ENCODE data around the gene SKIDA1.

SKIDA1 gene

DNA sequence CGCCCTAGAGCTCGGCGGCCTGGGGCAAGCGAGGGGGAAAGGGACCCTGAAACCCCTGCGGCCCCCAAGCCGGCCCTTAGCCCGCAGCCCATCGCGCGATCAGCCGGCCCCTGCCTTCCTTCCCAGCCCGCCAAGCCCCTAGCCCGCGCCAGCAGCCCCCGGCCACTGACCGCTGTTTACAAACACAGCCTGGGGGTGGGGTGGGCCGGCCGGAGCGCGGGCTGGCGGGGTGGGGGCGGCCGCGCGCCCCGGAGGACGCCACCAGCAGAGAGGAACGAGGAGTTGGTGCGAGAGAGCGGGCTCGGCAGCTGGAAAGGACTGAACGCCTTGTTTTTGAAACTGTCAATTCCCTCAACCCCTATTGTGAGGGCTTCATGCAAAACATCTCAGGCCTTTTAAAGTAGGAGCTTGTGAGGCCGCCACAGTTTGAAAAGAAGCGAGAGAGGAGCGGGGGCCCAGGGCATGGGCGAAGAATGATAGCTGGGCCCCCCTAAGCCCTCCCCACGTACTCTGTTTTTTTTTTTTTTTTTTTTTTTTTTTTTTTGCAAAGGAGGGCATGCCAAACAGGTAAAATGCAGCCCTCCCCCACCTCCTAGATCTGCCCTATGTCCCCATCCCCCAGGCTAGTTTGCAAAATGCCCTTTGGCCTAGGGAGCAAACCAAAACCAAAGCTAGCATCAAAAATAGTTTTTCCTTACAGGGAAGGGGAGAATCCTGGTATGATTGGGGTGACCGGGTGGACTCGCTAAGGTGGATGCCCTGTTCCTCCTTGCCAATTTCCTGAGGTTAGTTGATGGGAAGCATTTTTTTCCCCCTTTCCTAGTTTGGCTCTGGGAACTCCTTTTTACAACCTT lies 15.0 kb downstream of the SKIDA1 start:
- no peaks in the 10 kb centered on the region for H3K36me3 ChIP-seq (ENCODE audit: insufficient read depth, low read length)
- TF ChIP-seq FOXP2 (optimal IDR thresholded peaks at IDR 0.05; ENCODE audit: control extremely low read depth, extremely low read length, insufficient read depth) = no peak
- no peak for TF ChIP-seq EZH2 (IDR thresholded peaks at IDR 0.05)
- TF ChIP-seq POLR2AphosphoS5 (IDR thresholded peaks at IDR 0.05; ENCODE audit: borderline replicate concordance, low read depth, low read length) = no peak
- DNase-seq (ENCODE audit: low read depth, low spot score) = no peak
- H3K27ac ChIP-seq = no peak overlapping the region
- H3K9ac ChIP-seq (ENCODE audit: insufficient read length) = no peak overlapping the region
- H3K9me3 ChIP-seq (ENCODE audit: low read depth, low read length) = no peaks in the 10 kb centered on the region
- H3K4me3 ChIP-seq = no peak overlapping the region

DNA sequence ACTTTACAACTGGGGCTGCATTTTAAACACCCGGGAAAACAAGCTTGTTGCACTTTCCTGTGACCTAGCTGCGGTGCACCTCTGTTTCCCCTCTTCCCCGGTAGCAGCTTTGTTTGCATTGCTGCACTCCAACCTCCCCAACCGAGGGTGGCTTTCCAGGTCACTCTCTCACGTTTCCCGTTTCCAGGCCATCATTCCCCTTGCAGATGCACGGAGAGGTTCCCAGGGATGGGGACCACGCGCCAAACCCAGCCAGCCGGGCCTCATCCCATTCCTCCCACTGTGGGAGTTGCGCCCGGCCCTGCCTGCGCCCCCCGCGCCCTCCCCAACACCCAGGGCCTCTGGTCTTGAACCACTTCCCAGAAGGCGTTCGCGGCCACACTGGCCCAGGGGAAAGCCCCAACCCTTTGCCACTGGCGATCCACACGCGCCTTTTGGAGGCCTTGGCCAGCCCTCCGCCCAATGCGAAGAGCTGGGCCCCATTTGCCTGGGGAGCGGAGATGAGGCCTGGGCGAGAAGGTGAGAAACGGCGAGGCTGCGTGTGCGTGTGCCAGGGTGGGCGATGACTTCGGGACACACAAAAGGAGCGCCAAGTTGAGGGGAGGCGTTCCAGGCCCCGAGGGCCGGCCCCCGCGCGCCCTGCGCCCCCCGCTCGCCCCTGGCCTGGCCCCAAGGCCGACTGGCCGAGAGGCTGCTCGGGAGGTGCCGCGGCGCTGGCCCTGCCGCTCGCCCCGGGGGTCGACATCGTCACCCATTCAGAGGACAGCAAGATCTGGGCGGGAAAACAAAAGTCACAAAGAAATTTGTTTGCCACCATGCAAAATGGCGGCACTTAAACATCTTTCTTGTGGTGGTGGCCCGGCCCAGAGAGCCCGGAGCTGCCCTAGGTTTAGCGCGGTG lies 15.9 kb downstream of the SKIDA1 start:
- no peaks in the 10 kb centered on the region for H3K9me3 ChIP-seq (ENCODE audit: low read depth, low read length)
- DNase-seq (ENCODE audit: low read depth, low spot score) = no peak
- no peaks in the 10 kb centered on the region for H3K36me3 ChIP-seq (ENCODE audit: insufficient read depth, low read length)
- no peak overlapping the region for H3K4me3 ChIP-seq
- TF ChIP-seq FOXP2 (optimal IDR thresholded peaks at IDR 0.05; ENCODE audit: control extremely low read depth, extremely low read length, insufficient read depth) (no peak), POLR2AphosphoS5 (IDR thresholded peaks at IDR 0.05; ENCODE audit: borderline replicate concordance, low read depth, low read length) (no peak), EZH2 (IDR thresholded peaks at IDR 0.05) (no peak)
- no peak overlapping the region for H3K27ac ChIP-seq
- no peak overlapping the region for H3K9ac ChIP-seq (ENCODE audit: insufficient read length)

GRCh38 chr10:21508706-21509331 lies 16.7 kb downstream of the SKIDA1 start:
- Histone ChIP-seq H3K27ac (no peak overlapping the region), H3K4me3 (no peak overlapping the region), H3K9ac (ENCODE audit: insufficient read length) (no peak overlapping the region)

GRCh38 chr10:21507150-21507549 lies 18.3 kb downstream of the SKIDA1 start:
- no peak for TF ChIP-seq EZH2 (IDR thresholded peaks at IDR 0.05)
- no peak for TF ChIP-seq FOXP2 (optimal IDR thresholded peaks at IDR 0.05; ENCODE audit: control extremely low read depth, extremely low read length, insufficient read depth)
- no peak for TF ChIP-seq POLR2AphosphoS5 (IDR thresholded peaks at IDR 0.05; ENCODE audit: borderline replicate concordance, low read depth, low read length)
- no peak overlapping the region for H3K4me3 ChIP-seq
- no peak for DNase-seq (ENCODE audit: low read depth, low spot score)
- H3K9me3 ChIP-seq (ENCODE audit: low read depth, low read length) = no peaks in the 10 kb centered on the region
- H3K36me3 ChIP-seq (ENCODE audit: insufficient read depth, low read length) = no peaks in the 10 kb centered on the region
- no peak overlapping the region for H3K9ac ChIP-seq (ENCODE audit: insufficient read length)
- no peak overlapping the region for H3K27ac ChIP-seq

More at GRCh38 chr10:21508706-21509331, 16.7 kb downstream of the SKIDA1 start:
- no peaks in the 10 kb centered on the region for H3K36me3 ChIP-seq (ENCODE audit: insufficient read depth, low read length)
- no peaks in the 10 kb centered on the region for H3K9me3 ChIP-seq (ENCODE audit: low read depth, low read length)
- no peak for DNase-seq (ENCODE audit: low read depth, low spot score)
- no peak for TF ChIP-seq POLR2AphosphoS5 (IDR thresholded peaks at IDR 0.05; ENCODE audit: borderline replicate concordance, low read depth, low read length)
- no peak for TF ChIP-seq FOXP2 (optimal IDR thresholded peaks at IDR 0.05; ENCODE audit: control extremely low read depth, extremely low read length, insufficient read depth)
- no peak for TF ChIP-seq EZH2 (IDR thresholded peaks at IDR 0.05)

GRCh38 chr10:21506351-21506750 lies 19.1 kb downstream of the SKIDA1 start:
- no peak for TF ChIP-seq FOXP2 (optimal IDR thresholded peaks at IDR 0.05; ENCODE audit: control extremely low read depth, extremely low read length, insufficient read depth)
- TF ChIP-seq POLR2AphosphoS5 (IDR thresholded peaks at IDR 0.05; ENCODE audit: borderline replicate concordance, low read depth, low read length) = no peak
- TF ChIP-seq EZH2 (IDR thresholded peaks at IDR 0.05) = no peak

GRCh38 chr10:21505711-21506278 lies 19.7 kb downstream of the SKIDA1 start:
- TF ChIP-seq POLR2AphosphoS5 (IDR thresholded peaks at IDR 0.05; ENCODE audit: borderline replicate concordance, low read depth, low read length) (no peak), EZH2 (IDR thresholded peaks at IDR 0.05) (no peak), FOXP2 (optimal IDR thresholded peaks at IDR 0.05; ENCODE audit: control extremely low read depth, extremely low read length, insufficient read depth) (no peak)
- no peak overlapping the region for H3K9ac ChIP-seq (ENCODE audit: insufficient read length)
- H3K9me3 ChIP-seq (ENCODE audit: low read depth, low read length) = no peaks in the 10 kb centered on the region
- DNase-seq (ENCODE audit: low read depth, low spot score) = no peak
- no peaks in the 10 kb centered on the region for H3K36me3 ChIP-seq (ENCODE audit: insufficient read depth, low read length)
- H3K4me3 ChIP-seq = no peak overlapping the region
- no peak overlapping the region for H3K27ac ChIP-seq

More at GRCh38 chr10:21506351-21506750, 19.1 kb downstream of the SKIDA1 start:
- no peak overlapping the region for H3K27ac ChIP-seq
- DNase-seq (ENCODE audit: low read depth, low spot score) = no peak
- no peaks in the 10 kb centered on the region for H3K9me3 ChIP-seq (ENCODE audit: low read depth, low read length)
- H3K4me3 ChIP-seq = no peak overlapping the region
- H3K9ac ChIP-seq (ENCODE audit: insufficient read length) = no peak overlapping the region
- no peaks in the 10 kb centered on the region for H3K36me3 ChIP-seq (ENCODE audit: insufficient read depth, low read length)

DNA sequence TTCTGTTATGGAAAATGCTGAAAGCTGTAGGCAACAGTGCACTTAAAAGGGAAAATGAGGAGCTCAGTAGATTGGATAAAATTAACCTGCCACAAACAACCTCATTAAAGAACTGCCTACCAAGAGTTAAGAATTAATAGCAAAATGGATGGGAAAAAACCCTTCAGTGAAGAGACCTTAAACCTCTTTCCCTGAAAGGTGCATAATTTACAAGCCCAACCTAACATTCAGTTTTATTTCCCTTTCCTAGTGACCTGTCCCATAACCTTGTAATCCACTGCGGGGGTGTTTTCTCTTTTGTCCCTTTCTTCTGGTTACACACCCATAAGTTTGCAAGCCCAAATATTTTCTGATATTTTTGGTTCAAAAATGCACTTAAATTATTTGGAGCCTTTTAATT lies 21.9 kb downstream of the SKIDA1 start:
- no peak for TF ChIP-seq POLR2AphosphoS5 (IDR thresholded peaks at IDR 0.05; ENCODE audit: borderline replicate concordance, low read depth, low read length)
- TF ChIP-seq EZH2 (IDR thresholded peaks at IDR 0.05) = no peak
- no peak for TF ChIP-seq FOXP2 (optimal IDR thresholded peaks at IDR 0.05; ENCODE audit: control extremely low read depth, extremely low read length, insufficient read depth)
- no peak for DNase-seq (ENCODE audit: low read depth, low spot score)
- no peak overlapping the region for H3K4me3 ChIP-seq
- H3K9me3 ChIP-seq (ENCODE audit: low read depth, low read length) = no peaks in the 10 kb centered on the region
- H3K9ac ChIP-seq (ENCODE audit: insufficient read length) = no peak overlapping the region
- H3K36me3 ChIP-seq (ENCODE audit: insufficient read depth, low read length) = no peaks in the 10 kb centered on the region
- H3K27ac ChIP-seq = no peak overlapping the region

Measured in SK-N-MC (cell line).